ENCODE data around the gene MEN1.
"Not testable (repeated sequence)": the region's sequence is repeated elsewhere in the genome, so short reads cannot be mapped to it uniquely, and the experiment has no call there.

MEN1 gene

DNA sequence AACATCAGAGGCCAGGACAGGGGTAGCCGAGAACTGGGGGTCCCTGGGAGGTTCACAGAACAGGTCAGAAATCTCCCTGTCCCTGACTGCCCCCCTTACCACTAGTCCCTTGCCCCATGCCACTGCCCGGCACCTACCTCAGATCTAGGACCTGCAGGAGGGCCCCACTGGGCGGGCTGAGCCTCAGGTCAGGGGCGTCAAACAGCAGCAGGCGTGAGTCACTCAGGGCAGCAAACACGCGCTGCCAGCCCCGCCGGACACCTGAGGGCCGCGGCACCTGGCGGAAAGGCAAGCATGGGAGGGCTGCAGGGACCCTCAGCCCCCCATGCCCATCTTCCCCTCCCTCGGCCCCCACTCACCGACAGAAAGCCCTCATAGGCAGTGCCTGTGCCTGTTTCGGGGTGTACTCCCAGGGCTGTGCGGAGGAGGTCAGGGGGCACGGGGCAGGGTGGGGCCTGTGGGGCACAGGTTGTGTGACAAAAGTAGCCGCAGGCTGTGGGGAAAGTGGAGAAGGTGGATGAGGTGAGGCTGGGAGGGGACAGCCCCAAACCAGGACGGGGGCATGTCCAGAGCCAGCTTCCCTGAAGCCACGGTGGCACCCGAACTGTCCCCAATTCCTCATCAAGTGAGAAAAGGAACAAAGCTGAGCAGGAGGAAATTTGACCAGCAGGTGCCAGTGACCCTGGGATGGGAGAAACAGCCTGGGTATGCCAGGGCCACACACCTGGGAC lies 22.3 kb upstream of the MEN1 start:
- no peak for DNase-seq (ENCODE audit: low spot score)

- no peak for DNase-seq (ENCODE audit: low spot score)
Measured at GRCh38 chr11:64831411-64831891, 21.1 kb upstream of the MEN1 start.

GRCh38 chr11:64829536-64830251 lies 19.3 kb upstream of the MEN1 start:
- no peak for DNase-seq (ENCODE audit: low spot score)

GRCh38 chr11:64827451-64827839 lies 17.1 kb upstream of the MEN1 start:
- no peak for DNase-seq (ENCODE audit: low spot score)

DNA sequence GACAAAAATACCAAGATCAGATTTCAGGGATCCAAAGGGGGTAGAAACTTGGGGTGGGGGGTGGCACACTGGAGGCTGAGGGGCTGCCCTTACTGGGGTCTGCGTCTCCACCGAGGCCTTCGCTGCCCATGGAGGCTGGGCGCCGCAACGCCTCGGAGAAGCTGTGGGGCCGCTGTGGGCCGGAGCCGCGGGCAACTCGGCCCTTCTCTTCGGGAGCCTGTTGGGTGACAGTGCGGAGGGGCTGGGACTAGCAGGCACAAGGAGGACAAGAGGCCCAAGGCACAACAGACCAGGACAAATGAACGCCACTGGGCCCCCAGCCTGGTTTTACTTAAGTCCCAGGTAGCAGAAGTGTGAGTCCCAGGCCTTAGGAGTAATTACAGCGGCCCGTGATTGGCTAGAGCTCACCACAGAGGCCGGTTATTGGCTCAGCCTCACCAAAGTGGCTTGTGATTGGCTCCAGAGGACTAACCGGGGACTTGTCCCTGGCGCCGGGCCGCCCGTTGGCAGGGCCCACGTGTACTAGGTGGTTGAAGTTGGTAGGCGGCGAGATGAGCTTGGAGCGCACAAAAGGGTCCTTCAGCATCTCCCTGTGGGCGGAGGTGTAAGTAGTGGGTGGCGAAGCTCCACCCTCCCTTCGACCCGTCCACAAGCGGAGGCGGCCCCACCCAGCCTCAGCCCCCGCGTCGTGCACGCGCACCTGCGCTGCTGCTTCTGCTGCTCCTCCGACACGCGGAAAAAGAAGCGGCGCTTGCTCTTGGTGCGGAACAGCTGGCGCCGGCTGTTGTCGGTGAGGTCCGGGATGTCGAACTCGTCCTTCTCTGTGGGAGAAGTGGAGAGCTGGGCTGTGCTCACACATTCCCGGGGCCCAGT lies 16.5 kb upstream of the MEN1 start:
- DNase-seq (ENCODE audit: low spot score): no peak

DNA sequence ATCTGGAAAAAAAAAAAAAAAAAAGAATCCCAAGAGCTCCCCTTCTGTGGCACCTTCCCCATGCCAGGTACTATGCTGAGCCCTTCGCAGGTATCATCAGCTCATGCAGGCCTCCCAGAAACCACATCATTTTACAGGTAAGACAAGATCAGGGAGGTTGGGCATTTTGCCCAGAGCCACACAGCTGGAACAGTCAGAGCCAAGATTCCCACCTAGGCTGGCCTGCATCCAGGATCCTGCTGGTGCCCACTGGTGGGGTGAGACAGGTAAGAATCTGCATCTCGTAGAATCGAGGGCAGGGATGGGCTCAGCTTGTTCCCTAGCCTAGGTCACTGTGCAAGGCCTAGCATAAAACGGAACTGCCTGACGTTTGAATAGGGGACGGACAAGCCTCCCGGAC lies 15.7 kb upstream of the MEN1 start:
- no peak for DNase-seq (ENCODE audit: low spot score)

DNA sequence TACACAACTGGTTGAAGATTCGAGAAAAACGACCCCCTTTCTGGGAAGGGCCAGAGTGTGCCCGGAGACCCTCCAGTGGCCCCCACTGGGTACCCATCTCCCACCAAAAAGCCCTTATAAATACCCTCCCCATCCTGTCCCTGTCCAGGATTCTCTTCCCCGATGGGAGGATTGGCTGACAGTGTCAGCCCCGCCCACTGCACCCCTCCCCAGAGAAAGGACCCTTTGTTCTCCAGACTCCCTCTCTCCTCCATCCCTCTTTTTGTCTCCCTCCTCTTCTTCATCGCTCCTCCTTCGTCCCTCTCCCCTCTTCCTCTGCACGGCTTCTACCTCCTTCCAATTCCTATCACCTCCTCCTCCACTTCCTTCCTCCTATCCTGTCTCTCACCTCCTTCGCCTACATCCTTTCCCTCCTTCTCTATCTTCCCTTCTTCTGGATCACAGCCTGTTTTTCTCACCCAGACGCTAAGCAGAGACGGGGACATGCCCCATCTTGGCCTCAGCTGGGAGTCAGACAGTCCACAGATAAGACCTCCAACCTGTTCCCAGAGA lies 13.3 kb upstream of the MEN1 start:
- no peak for DNase-seq (ENCODE audit: low spot score)

- DNase-seq (ENCODE audit: low spot score): no peak
Measured at GRCh38 chr11:64817476-64817875, 7.1 kb upstream of the MEN1 start.

- DNase-seq (ENCODE audit: low spot score): not testable (repeated sequence)
Measured at GRCh38 chr11:64815433-64815832, 5.1 kb upstream of the MEN1 start.

DNA sequence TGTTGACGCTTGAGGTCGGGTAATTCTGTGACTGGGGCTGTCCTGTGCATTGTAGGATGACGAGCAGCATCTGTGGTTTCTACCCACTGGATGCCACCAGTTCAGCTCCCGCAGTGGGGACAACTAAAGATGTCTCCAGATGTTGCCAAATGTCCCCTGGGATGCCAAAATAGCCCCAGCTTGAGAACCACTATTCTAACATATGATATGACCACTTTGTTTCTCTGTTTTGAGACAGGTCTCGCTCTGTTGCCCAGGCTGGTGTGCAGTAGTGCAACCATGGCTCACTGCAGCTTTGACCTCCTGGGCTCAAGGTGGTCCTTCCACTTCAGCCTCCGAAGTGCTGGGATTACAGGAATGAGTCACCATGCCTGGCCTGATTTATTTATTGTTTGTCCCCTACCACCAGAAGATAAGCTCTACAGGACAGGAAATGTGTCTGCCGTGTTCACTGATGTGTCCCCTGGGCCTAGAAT lies 4.4 kb upstream of the MEN1 start:
- DNase-seq (ENCODE audit: low spot score): no peak

- DNase-seq (ENCODE audit: low spot score): no peak
Measured at GRCh38 chr11:64813826-64814225, 3.5 kb upstream of the MEN1 start.

GRCh38 chr11:64810891-64811272 lies 531 bp upstream of the MEN1 start:
- DNase-seq (ENCODE audit: low spot score): no peak

DNA sequence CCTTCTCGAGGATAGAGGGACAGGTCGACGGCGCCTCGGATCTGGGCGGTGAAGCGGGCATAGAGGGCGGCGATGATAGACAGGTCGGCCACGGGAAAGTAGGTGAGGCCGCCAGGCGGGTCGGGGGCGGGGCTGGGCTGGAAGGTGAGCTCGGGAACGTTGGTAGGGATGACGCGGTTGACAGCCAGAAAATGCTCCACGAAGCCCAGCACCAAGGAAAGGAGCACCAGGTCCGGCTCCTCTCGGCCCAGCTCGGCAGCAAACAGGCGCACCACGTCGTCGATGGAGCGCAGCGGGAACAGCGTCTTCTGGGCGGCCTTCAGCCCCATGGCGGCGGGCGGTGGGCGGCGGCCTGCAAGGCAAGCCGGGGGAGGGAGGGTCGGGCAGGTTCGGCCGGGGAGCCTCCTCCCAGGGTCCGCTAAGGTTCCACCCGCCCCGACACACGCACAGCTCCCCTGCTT lies 540 bp downstream of the MEN1 start:
- DNase-seq (ENCODE audit: low spot score): peak; percentile 40

DNA sequence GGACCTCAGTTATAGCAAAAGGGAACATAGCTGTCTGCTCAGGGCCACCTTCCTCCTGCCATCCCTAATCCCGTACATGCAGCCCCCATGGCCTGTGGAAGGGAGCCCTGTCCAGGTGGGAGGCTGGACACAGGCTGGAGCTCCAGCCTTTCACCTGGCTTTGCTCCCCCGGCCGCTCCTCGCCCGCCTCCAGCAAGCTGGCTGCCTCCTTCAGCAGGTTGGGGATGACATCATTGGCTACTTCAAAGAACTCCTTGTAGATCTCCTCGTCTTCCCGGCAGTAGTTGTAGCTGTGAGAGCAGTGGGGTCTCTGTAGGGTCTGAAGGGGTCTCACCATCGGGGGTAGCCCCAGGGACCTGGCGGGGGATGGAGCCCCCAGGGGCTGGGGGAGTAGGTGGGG lies 4.9 kb downstream of the MEN1 start:
- no peak for DNase-seq (ENCODE audit: low spot score)

DNA sequence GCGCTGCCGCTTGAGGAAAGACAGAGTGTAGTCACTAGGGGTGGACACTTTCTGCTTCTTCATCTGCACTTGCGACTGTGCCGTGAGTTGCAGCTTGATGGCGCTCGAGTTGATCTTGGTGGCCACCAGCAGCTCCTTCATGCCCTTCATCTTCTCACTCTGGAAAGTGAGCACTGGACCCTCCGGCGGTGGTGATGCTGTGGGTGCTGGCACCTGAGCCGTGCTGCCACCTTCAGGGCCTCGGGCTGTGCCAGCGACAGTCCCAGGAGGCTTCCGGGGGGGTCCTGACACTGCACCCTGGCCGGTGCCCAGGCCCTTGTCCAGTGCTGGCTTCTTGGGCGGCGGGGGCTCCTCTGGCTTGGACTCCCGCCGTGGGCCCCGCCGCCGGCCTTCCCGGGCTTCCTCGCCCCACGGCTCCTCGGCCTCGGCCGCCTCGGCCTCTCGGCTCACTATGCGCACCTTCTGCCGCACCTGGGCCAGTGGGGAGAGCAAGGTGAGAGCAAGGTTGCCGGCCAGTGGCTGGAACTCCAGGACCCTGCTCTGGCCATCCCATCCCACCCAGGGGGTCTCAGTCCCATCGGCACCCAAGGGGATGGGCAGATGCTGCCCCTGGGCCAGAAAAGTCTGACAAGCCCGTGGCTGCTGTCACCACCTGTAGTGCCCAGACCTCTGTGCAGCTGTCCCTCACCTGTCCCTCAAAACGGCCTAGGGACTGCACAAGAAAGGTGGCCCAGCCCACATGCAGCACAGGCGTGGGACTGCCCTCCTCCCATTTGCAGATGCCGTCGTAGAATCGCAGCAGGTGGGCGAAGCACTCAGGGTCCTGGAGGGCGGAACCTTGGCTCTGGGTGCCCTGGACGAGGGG lies 5.8 kb downstream of the MEN1 start:
- no peak for DNase-seq (ENCODE audit: low spot score)

- no peak for DNase-seq (ENCODE audit: low spot score)
Measured at GRCh38 chr11:64803846-64804345, 6.5 kb downstream of the MEN1 start.

- peak; percentile 98 for DNase-seq (ENCODE audit: low spot score)
Measured at GRCh38 chr11:64803158-64803845, 7.0 kb downstream of the MEN1 start, which contains the start of gene MAP4K2. Gene MAP4K2, minus strand, starts transcription at chr11:64803214. Its CDS starts 65 bp downstream, at chr11:64803149.

GRCh38 chr11:64802370-64803157 lies 7.8 kb downstream of the MEN1 start:
- DNase-seq (ENCODE audit: low spot score): no peak
